CD8-positive, alpha-beta memory T cell (primary cell): ENCODE data around the gene METTL17. TPM values are rescaled to one million over a fixed set of nuclear protein-coding genes. Genes with fewer than 3 reads are reported as not detected.
A peak's percentile ranks its signal among the peaks of the same experiment; 100 is the strongest.

Experiments
- CTCF ChIA-PET: fragments of 350-600 bp; sonication (Branson Sonifier 250); formaldehyde crosslinking; loops from one replicate; lab custom pipeline; 2021; ENCODE audit warnings: antibody characterized with exemption; lab: Charles Lee
- POLR2A ChIA-PET: fragments of 350-600 bp; sonication (Branson Sonifier 250); formaldehyde crosslinking; loops from one replicate; lab custom pipeline; 2021; ENCODE audit warnings: antibody characterized with exemption; lab: Charles Lee
- DNase-seq, 5 donors: peaks; one replicate each; pipeline versions ENCODE4 v3.0.0 to v3.0.0-alpha.2; 2020 to 2022; ENCODE audit warnings: mixed read lengths in 1 of 5
- H3K27ac ChIP-seq: one replicate; pipeline ENCODE4 v1.7.0; 2013; ENCODE audit warnings: low read depth, mild to moderate bottlenecking, low read length, moderate library complexity
- H3K27me3 ChIP-seq: 2 replicates; pipeline ENCODE4 v1.7.0; 2013; ENCODE audit warnings: low read length, mild to moderate bottlenecking; ENCODE audit not compliant: insufficient read depth, poor library complexity, severe bottlenecking
- H3K36me3 ChIP-seq: 2 replicates; pipeline ENCODE4 v1.7.0; 2013; ENCODE audit warnings: mild to moderate bottlenecking, low read length, moderate library complexity; ENCODE audit not compliant: insufficient read depth
- H3K4me1 ChIP-seq: 2 replicates; pipeline ENCODE4 v1.7.0; 2013; ENCODE audit warnings: mild to moderate bottlenecking, low read length, moderate library complexity; ENCODE audit not compliant: insufficient read depth
- H3K4me3 ChIP-seq: 2 replicates; pipeline ENCODE4 v1.7.0; 2013; ENCODE audit warnings: mild to moderate bottlenecking, low read length
- H3K9me3 ChIP-seq: 2 replicates; pipeline ENCODE4 v1.7.0; 2013; ENCODE audit warnings: mild to moderate bottlenecking, low read length
- H3K27ac Mint-ChIP-seq, 8 donors: one replicate each; pipeline ENCODE4 v1.8.0; 2020 to 2021; ENCODE audit warnings: mixed read lengths in 8 of 8, mild to moderate bottlenecking in 6 of 8, inconsistent platforms in 3 of 8, moderate library complexity in 3 of 8
- H3K27me3 Mint-ChIP-seq, 2 donors: one replicate each; pipeline ENCODE4 v1.8.0; 2020 to 2021; ENCODE audit warnings: mixed read lengths in 2 of 2, mild to moderate bottlenecking in 1 of 2, moderate library complexity in 1 of 2
- H3K36me3 Mint-ChIP-seq, 3 donors: one replicate each; pipeline ENCODE4 v1.8.0; 2020 to 2021; ENCODE audit warnings: mixed read lengths in 3 of 3, inconsistent platforms in 1 of 3, mild to moderate bottlenecking in 1 of 3
- H3K4me1 Mint-ChIP-seq, 3 donors: one replicate each; pipeline ENCODE4 v1.8.0; 2020 to 2021; ENCODE audit warnings: mixed read lengths in 3 of 3, inconsistent platforms in 1 of 3, mild to moderate bottlenecking in 1 of 3
- H3K4me3 Mint-ChIP-seq, 7 donors: one replicate each; pipeline ENCODE4 v1.8.0; 2020 to 2021; ENCODE audit warnings: mixed read lengths in 7 of 7, mild to moderate bottlenecking in 6 of 7, moderate library complexity in 4 of 7, inconsistent platforms in 2 of 7
- H3K9me3 Mint-ChIP-seq, 5 donors: one replicate each; pipeline ENCODE4 v1.8.0; 2020 to 2022; ENCODE audit warnings: mixed read lengths in 5 of 5, mild to moderate bottlenecking in 3 of 5, moderate library complexity in 2 of 5, inconsistent platforms in 1 of 5
- polyA plus RNA-seq: library from polyadenylated mRNA; unstranded; fragments of 300-500 nt; fragmentation: Illumina TruSeq; gene quantifications from one replicate; pipeline ENCODE4 v1.2.3, GENCODE V29; 2021
- total RNA-seq, 2 experiments: library from RNA; stranded (reverse); gene quantifications; one replicate each; pipeline ENCODE4 v1.2.3, GENCODE V29; 2021

Gene METTL17
- total and polyA plus RNA-seq, 3 experiments from 2014 or later = 43.9 to 107 (median 102) TPM

GRCh38 chr14:21011136-21011535, 21.4 kb downstream of the METTL17 start:
- no peaks in the 10 kb centered on the region for H3K4me1 Mint-ChIP-seq
- no peaks in the 10 kb centered on the region for H3K36me3 ChIP-seq
- no peak overlapping the region for H3K27ac ChIP-seq
- POLR2A ChIA-PET = no interaction called here
- peaks cover 11 to 29% of the 10 kb centered on the region in 2 donors for H3K27me3 Mint-ChIP-seq
- no peaks in the 10 kb centered on the region for H3K27me3 ChIP-seq
- no peaks in the 10 kb centered on the region for H3K9me3 ChIP-seq
- no peak overlapping the region for H3K4me3 ChIP-seq
- H3K4me3 Mint-ChIP-seq = no peak overlapping the region
- no peak overlapping the region for H3K27ac Mint-ChIP-seq
- no peak for DNase-seq
- CTCF ChIA-PET = interaction anchor here (8.8 to 12.0 kb wide), 3 partner anchors 29 to 94 kb away, joined by 133 to 201 read pairs (median 152); partner anchors contain the start of genes RNASE7, TMEM253 and ZNF219
- no peaks in the 10 kb centered on the region for H3K36me3 Mint-ChIP-seq
- H3K9me3 Mint-ChIP-seq = no peaks in the 10 kb centered on the region
- H3K4me1 ChIP-seq = no peaks in the 10 kb centered on the region

GRCh38 chr14:21014761-21015190, 25.0 kb downstream of the METTL17 start:
- H3K36me3 Mint-ChIP-seq = peaks cover 0 to 25% (median 5%) of the 10 kb centered on the region in 3 donors
- H3K4me3 Mint-ChIP-seq = no peak overlapping the region
- Histone ChIP-seq H3K9me3 (no peaks in the 10 kb centered on the region), H3K27me3 (no peaks in the 10 kb centered on the region), H3K4me1 (no peaks in the 10 kb centered on the region), H3K36me3 (no peaks in the 10 kb centered on the region), H3K27ac (no peak overlapping the region), H3K4me3 (no peak overlapping the region)
- peak overlapping the region in 1 of 8 donors; percentile 8 for H3K27ac Mint-ChIP-seq
- POLR2A ChIA-PET = interaction anchor here (0.6 to 2.1 kb wide), 4 partner anchors 25 to 89 kb away, joined by 3 to 11 read pairs (median 4); no protein-coding TSS in a partner anchor
- H3K27me3 Mint-ChIP-seq = peaks cover 14 to 23% of the 10 kb centered on the region in 2 donors
- CTCF ChIA-PET = interaction anchor here (0.9 to 12.0 kb wide), 31 partner anchors 9 to 122 kb away, joined by 3 to 201 read pairs (median 6); partner anchors contain the start of genes ARHGEF40, NDRG2, RNASE13 and RNASE7
- DNase-seq = peak; percentile 66 to 86 (median 75)
- H3K4me1 Mint-ChIP-seq = no peaks in the 10 kb centered on the region
- H3K9me3 Mint-ChIP-seq = no peaks in the 10 kb centered on the region

- Histone ChIP-seq H3K36me3 (no peaks in the 10 kb centered on the region), H3K27ac (no peak overlapping the region), H3K4me1 (no peaks in the 10 kb centered on the region), H3K27me3 (no peaks in the 10 kb centered on the region), H3K4me3 (no peak overlapping the region), H3K9me3 (no peaks in the 10 kb centered on the region)
- Mint-ChIP-seq H3K36me3 (peaks cover 0 to 26% (median 5%) of the 10 kb centered on the region in 3 donors), H3K27me3 (peaks cover 14 to 23% of the 10 kb centered on the region in 2 donors), H3K9me3 (no peaks in the 10 kb centered on the region), H3K27ac (no peak overlapping the region), H3K4me3 (no peak overlapping the region), H3K4me1 (no peaks in the 10 kb centered on the region)
- POLR2A ChIA-PET = interaction anchor here (0.8 to 2.1 kb wide), 3 partner anchors 25 to 89 kb away, joined by 3 to 11 read pairs (median 6); no protein-coding TSS in a partner anchor
- no peak for DNase-seq
- CTCF ChIA-PET = interaction anchor here (1.0 to 12.0 kb wide), 28 partner anchors 9 to 121 kb away, joined by 3 to 201 read pairs (median 10); partner anchors contain the start of genes ARHGEF40, NDRG2, RNASE13 and RNASE7
These were observed 25.5 kb downstream of the METTL17 start for GRCh38 chr14:21015312-21015711.

GRCh38 chr14:21016413-21017190, 26.8 kb downstream of the METTL17 start:
- H3K27me3 Mint-ChIP-seq = peaks cover 14 to 21% of the 10 kb centered on the region in 2 donors

GRCh38 chr14:21017528-21018245, 27.9 kb downstream of the METTL17 start:
- Mint-ChIP-seq H3K9me3 (no peaks in the 10 kb centered on the region), H3K4me1 (peaks cover 1 to 6% (median 5%) of the 10 kb centered on the region in 3 donors), H3K27ac (no peak overlapping the region), H3K36me3 (peaks cover 0 to 41% (median 8%) of the 10 kb centered on the region in 3 donors), H3K4me3 (no peak overlapping the region), H3K27me3 (peaks cover 4 to 12% of the 10 kb centered on the region in 2 donors)
- no peaks in the 10 kb centered on the region for H3K9me3 ChIP-seq
- POLR2A ChIA-PET = no interaction called here
- no peaks in the 10 kb centered on the region for H3K36me3 ChIP-seq
- DNase-seq = no peak
- CTCF ChIA-PET = interaction anchor here (1.0 to 12.0 kb wide), 8 partner anchors 16 to 87 kb away, joined by 3 to 201 read pairs (median 8); partner anchors contain the start of genes RNASE7, TMEM253 and ZNF219
- H3K27ac ChIP-seq = no peak overlapping the region
- H3K27me3 ChIP-seq = no peaks in the 10 kb centered on the region
- H3K4me3 ChIP-seq = no peak overlapping the region
- H3K4me1 ChIP-seq = no peaks in the 10 kb centered on the region

More at GRCh38 chr14:21016413-21017190, 26.8 kb downstream of the METTL17 start:
- Mint-ChIP-seq H3K4me3 (peak overlapping the region in 1 of 7 donors; percentile 27), H3K27ac (no peak overlapping the region), H3K36me3 (peaks cover 0 to 38% (median 7%) of the 10 kb centered on the region in 3 donors), H3K4me1 (no peaks in the 10 kb centered on the region), H3K9me3 (no peaks in the 10 kb centered on the region)
- no peak overlapping the region for H3K27ac ChIP-seq
- H3K9me3 ChIP-seq = no peaks in the 10 kb centered on the region
- ChIA-PET POLR2A (interaction anchor here (2.1 kb wide), 1 partner anchor 88 kb away, joined by 11 read pairs; no protein-coding TSS in a partner anchor), CTCF (interaction anchor here (0.6 to 12.0 kb wide), 10 partner anchors 12 to 106 kb away, joined by 3 to 201 read pairs (median 14); partner anchors contain the start of genes RNASE13, RNASE7, TMEM253 and ZNF219)
- no peaks in the 10 kb centered on the region for H3K27me3 ChIP-seq
- H3K4me3 ChIP-seq = no peak overlapping the region
- DNase-seq = no peak
- H3K36me3 ChIP-seq = no peaks in the 10 kb centered on the region
- H3K4me1 ChIP-seq = no peaks in the 10 kb centered on the region

- no peak overlapping the region for H3K27ac ChIP-seq
- no peaks in the 10 kb centered on the region for H3K9me3 ChIP-seq
- no peak for DNase-seq
- Mint-ChIP-seq H3K9me3 (no peaks in the 10 kb centered on the region), H3K36me3 (peaks cover 0 to 41% (median 8%) of the 10 kb centered on the region in 3 donors), H3K27me3 (peaks cover 0 to 16% of the 10 kb centered on the region in 2 donors), H3K4me3 (no peak overlapping the region), H3K4me1 (peaks cover 7 to 11% (median 10%) of the 10 kb centered on the region in 3 donors), H3K27ac (no peak overlapping the region)
- CTCF ChIA-PET = interaction anchor here (1.0 to 12.0 kb wide), 6 partner anchors 15 to 87 kb away, joined by 3 to 201 read pairs (median 69); partner anchors contain the start of genes RNASE7, TMEM253 and ZNF219
- no peaks in the 10 kb centered on the region for H3K4me1 ChIP-seq
- no peak overlapping the region for H3K4me3 ChIP-seq
- H3K36me3 ChIP-seq = no peaks in the 10 kb centered on the region
- POLR2A ChIA-PET = no interaction called here
- H3K27me3 ChIP-seq = no peaks in the 10 kb centered on the region
These were observed 28.5 kb downstream of the METTL17 start for GRCh38 chr14:21018286-21018685.

- peaks cover 0 to 41% (median 8%) of the 10 kb centered on the region in 3 donors for H3K36me3 Mint-ChIP-seq
- no peaks in the 10 kb centered on the region for H3K9me3 ChIP-seq
- DNase-seq = no peak
- H3K9me3 Mint-ChIP-seq = no peaks in the 10 kb centered on the region
- no peaks in the 10 kb centered on the region for H3K36me3 ChIP-seq
- H3K4me3 ChIP-seq = no peak overlapping the region
- H3K4me3 Mint-ChIP-seq = no peak overlapping the region
- peaks cover 0 to 15% of the 10 kb centered on the region in 2 donors for H3K27me3 Mint-ChIP-seq
- peaks cover 4% of the 10 kb centered on the region for H3K4me1 ChIP-seq
- H3K4me1 Mint-ChIP-seq = peaks cover 12 to 16% (median 12%) of the 10 kb centered on the region in 3 donors
- POLR2A ChIA-PET = no interaction called here
- no peak overlapping the region for H3K27ac Mint-ChIP-seq
- H3K27ac ChIP-seq = no peak overlapping the region
- CTCF ChIA-PET = interaction anchor here (1.3 to 12.0 kb wide), 6 partner anchors 15 to 86 kb away, joined by 4 to 201 read pairs (median 69); partner anchors contain the start of genes RNASE7, TMEM253 and ZNF219
- H3K27me3 ChIP-seq = no peaks in the 10 kb centered on the region
These were observed 29.0 kb downstream of the METTL17 start for GRCh38 chr14:21018781-21019180.
